Prostate gland (tissue), 2 donors: Measurements from ENCODE around the gene RASAL2. TPM values are rescaled to one million over a fixed set of nuclear protein-coding genes. Genes with fewer than 3 reads are reported as not detected.

Experiments
- DNase-seq: peaks from one replicate; pipeline ENCODE4 v3.0.0-alpha.2; 2019; ENCODE audit warnings: low spot score
- H3K27ac ChIP-seq, 2 donors: fragments of 200-600 bp; sonication (generic); 2 replicates each; pipeline ENCODE4 v1.5.1; 2017 to 2019
- H3K27me3 ChIP-seq: fragments of 200-600 bp; sonication (generic); replicated peaks from 2 replicates; pipeline ENCODE4 v1.5.1; 2019; ENCODE audit not compliant: insufficient read depth
- H3K36me3 ChIP-seq, 2 donors: fragments of 200-600 bp; sonication (generic); 1 replicate in 1 of 2; 2 replicates in 1 of 2; pipeline versions ENCODE4 v1.5.1 to v1.8.1; 2017 to 2019
- H3K4me1 ChIP-seq: fragments of 200-600 bp; sonication (generic); replicated peaks from 2 replicates; pipeline ENCODE4 v1.5.1; 2019
- H3K4me3 ChIP-seq, 2 donors: fragments of 200-600 bp; sonication (generic); 2 replicates each; pipeline ENCODE4 v1.5.1; 2017 to 2019
- H3K9me3 ChIP-seq: fragments of 200-600 bp; sonication (generic); 2 replicates; pipeline ENCODE4 v1.5.1; 2017
- CTCF ChIP-seq, 4 experiments: fragments of 200-600 bp in 2 of 4; fragments of 450-650 bp in 2 of 4; sonication (generic) in 2 of 4; IDR thresholded peaks; 1 replicate in 3 of 4; 2 replicates in 1 of 4; pipeline ENCODE4 v1.5.1; 2016 to 2019; ENCODE audit warnings: antibody characterized with exemption in 4 of 4, mild to moderate bottlenecking in 2 of 4, moderate library complexity in 2 of 4
- POLR2A ChIP-seq: fragments of 450-650 bp; IDR thresholded peaks from one replicate; pipeline ENCODE4 v1.6.1; 2016; ENCODE audit warnings: antibody characterized with exemption, mild to moderate bottlenecking
- POLR2AphosphoS5 ChIP-seq: sonication (generic); formaldehyde crosslinking; IDR thresholded peaks from one replicate; pipeline ENCODE4 v1.6.1; 2017; ENCODE audit warnings: antibody characterized with exemption
- WGBS: methylation state at CpG from one replicate; pipeline ENCODE4 v1.1.5; 2018; 5-methylcytosine and 5-hydroxymethylcytosine counted together
- intact Hi-C: fragments of 100-400 bp; cut with DNase I; formaldehyde crosslinking; loops from one replicate; pipeline ENCODE4 v1.14.2; 2022
- total RNA-seq, 2 donors: library from RNA; depleted of rRNA; stranded (reverse); fragments of >200 nt; gene quantifications; one replicate each; pipeline ENCODE4 v1.1.0, GENCODE V29; 2016

Gene RASAL2
- total RNA-seq, 2 donors from 2014 or later, result 9.2 to 36.9 TPM

- Histone ChIP-seq H3K27ac (no peak overlapping the region), H3K9me3 (no peaks in the 10 kb centered on the region), H3K27me3 (no peaks in the 10 kb centered on the region), H3K4me3 (no peak overlapping the region), H3K4me1 (no peaks in the 10 kb centered on the region), H3K36me3 (no peaks in the 10 kb centered on the region)
- intact Hi-C loops, result no loop called here
- 58% methylated on average over 4 of the region's 4 CpGs for WGBS
- DNase-seq, result no peak
- TF ChIP-seq CTCF (IDR thresholded peaks at IDR 0.05), result no peak
- no peak for TF ChIP-seq POLR2AphosphoS5
Observed at GRCh38 chr1:178360421-178360820, 266.5 kb downstream of the RASAL2 start.

GRCh38 chr1:178361847-178362246 lies 267.9 kb downstream of the RASAL2 start:
- Histone ChIP-seq H3K36me3 (no peaks in the 10 kb centered on the region), H3K4me1 (no peaks in the 10 kb centered on the region), H3K27ac (no peak overlapping the region), H3K27me3 (no peaks in the 10 kb centered on the region), H3K4me3 (no peak overlapping the region), H3K9me3 (no peaks in the 10 kb centered on the region)
- DNase-seq, result no peak
- intact Hi-C loops, result no loop called here
- no peak for TF ChIP-seq POLR2AphosphoS5
- TF ChIP-seq CTCF (IDR thresholded peaks at IDR 0.05), result no peak
- no peak for TF ChIP-seq POLR2A
- WGBS, result over 99% methylated on average over 6 of the region's 6 CpGs

GRCh38 chr1:178362747-178363146 lies 268.8 kb downstream of the RASAL2 start:
- 90% methylated on average over 4 of the region's 4 CpGs for WGBS

GRCh38 chr1:178364782-178365181 lies 270.9 kb downstream of the RASAL2 start:
- Histone ChIP-seq H3K36me3 (no peaks in the 10 kb centered on the region), H3K4me1 (no peaks in the 10 kb centered on the region), H3K4me3 (no peak overlapping the region), H3K27me3 (no peaks in the 10 kb centered on the region), H3K9me3 (no peaks in the 10 kb centered on the region), H3K27ac (no peak overlapping the region)
- intact Hi-C loops, result no loop called here
- TF ChIP-seq POLR2AphosphoS5, result no peak
- no peak for TF ChIP-seq CTCF (IDR thresholded peaks at IDR 0.05)
- no peak for TF ChIP-seq POLR2A
- no peak for DNase-seq
- WGBS, result 49% methylated on average over 1 of the region's 1 CpG

More at GRCh38 chr1:178362747-178363146, 268.8 kb downstream of the RASAL2 start:
- intact Hi-C loops, result no loop called here
- no peak for DNase-seq
- H3K27me3 ChIP-seq, result no peaks in the 10 kb centered on the region
- no peaks in the 10 kb centered on the region for H3K4me1 ChIP-seq
- H3K4me3 ChIP-seq, result no peak overlapping the region
- TF ChIP-seq POLR2A (no peak), POLR2AphosphoS5 (no peak), CTCF (IDR thresholded peaks at IDR 0.05) (no peak)
- no peaks in the 10 kb centered on the region for H3K36me3 ChIP-seq
- H3K9me3 ChIP-seq, result no peaks in the 10 kb centered on the region
- no peak overlapping the region for H3K27ac ChIP-seq

GRCh38 chr1:178367151-178367550 lies 273.2 kb downstream of the RASAL2 start:
- Histone ChIP-seq H3K27me3 (no peaks in the 10 kb centered on the region), H3K36me3 (no peaks in the 10 kb centered on the region), H3K4me1 (no peaks in the 10 kb centered on the region), H3K27ac (no peak overlapping the region), H3K9me3 (no peaks in the 10 kb centered on the region), H3K4me3 (no peak overlapping the region)
- no peak for TF ChIP-seq POLR2A
- no peak for TF ChIP-seq CTCF (IDR thresholded peaks at IDR 0.05)
- no peak for TF ChIP-seq POLR2AphosphoS5
- intact Hi-C loops, result no loop called here
- DNase-seq, result no peak
